ENCODE measurements around the gene FAM161B.

GRCh38 chr14:73887318-73887616 lies 62.6 kb downstream of the FAM161B start:
- no peak for TF ChIP-seq CTCF (IDR thresholded peaks at IDR 0.05; ENCODE audit: poor library complexity)
- no peak for TF ChIP-seq EZH2 (IDR thresholded peaks at IDR 0.05; ENCODE audit: borderline replicate concordance)
- no peak for TF ChIP-seq EZH2phosphoT487 (IDR thresholded peaks at IDR 0.05; ENCODE audit: low read depth, severe bottlenecking, unreplicated experiment)

Measured in hepatocyte (in vitro differentiated cells).